Mucosa of descending colon (tissue), 3 donors: Measurements from ENCODE around the gene XRN1. TPM values are rescaled to one million over a fixed set of nuclear protein-coding genes. Genes with fewer than 3 reads are reported as not detected.

ENCODE experiments used
- ATAC-seq: fragments of 200-7000 bp; cut with Tn5 transposase; one replicate; pipeline ENCODE4 v1.9.1; 2020; ENCODE audit warnings: mild to moderate bottlenecking, moderate library complexity
- DNase-seq, 3 donors: peaks; one replicate each; pipeline ENCODE4 v3.0.0-alpha.2; 2020
- H3K36me3 ChIP-seq: fragments of 200-600 bp; one replicate; pipeline ENCODE4 v1.8.0; 2021; ENCODE audit warnings: low read depth, mild to moderate bottlenecking
- H3K4me1 ChIP-seq: fragments of 200-600 bp; one replicate; pipeline ENCODE4 v1.8.0; 2021; ENCODE audit warnings: low read depth, mild to moderate bottlenecking
- H3K4me3 ChIP-seq: fragments of 200-600 bp; one replicate; pipeline ENCODE4 v1.8.0; 2021; ENCODE audit warnings: mild to moderate bottlenecking
- H3K9me3 ChIP-seq: fragments of 200-600 bp; one replicate; pipeline ENCODE4 v1.8.0; 2021; ENCODE audit warnings: mild to moderate bottlenecking
- intact Hi-C, 2 donors: fragments of 100-400 bp; cut with DNase I in 1 of 2; cut with micrococcal nuclease in 1 of 2; formaldehyde crosslinking; loops; one replicate each; pipeline versions ENCODE4 v1.11.0 to v1.11.1; 2022; cut with DNase I, micrococcal nuclease
- total RNA-seq, 3 donors: library from RNA; stranded (reverse); fragmentation: NEBNext Ultra II Directional in 2 of 3; extraction: Animal tissue kit (Norgen Biotek cat#: 25700) in 2 of 3; gene quantifications; one replicate each; pipeline versions ENCODE4 v1.2.1 to v1.2.4, GENCODE V29; 2021 to 2023
- TF ChIP-seq, protein P1 (sequence below): fragments of 200-600 bp; IDR thresholded peaks from one replicate; pipeline ENCODE4 v1.8.0; 2022; ENCODE audit warnings: antibody characterized with exemption, mild to moderate bottlenecking
- donor health status: DM: no; HTN: no; CAD: no; lungs with moderate emphysema.
- donor health status: DM: no; HTN: no; CAD: no.
- donor health status: DM: no; HTN: yes; CAD: no.

Gene XRN1
- total RNA-seq, 3 donors from 2014 or later: 57.3 to 60.7 (median 59.4) TPM

DNA sequence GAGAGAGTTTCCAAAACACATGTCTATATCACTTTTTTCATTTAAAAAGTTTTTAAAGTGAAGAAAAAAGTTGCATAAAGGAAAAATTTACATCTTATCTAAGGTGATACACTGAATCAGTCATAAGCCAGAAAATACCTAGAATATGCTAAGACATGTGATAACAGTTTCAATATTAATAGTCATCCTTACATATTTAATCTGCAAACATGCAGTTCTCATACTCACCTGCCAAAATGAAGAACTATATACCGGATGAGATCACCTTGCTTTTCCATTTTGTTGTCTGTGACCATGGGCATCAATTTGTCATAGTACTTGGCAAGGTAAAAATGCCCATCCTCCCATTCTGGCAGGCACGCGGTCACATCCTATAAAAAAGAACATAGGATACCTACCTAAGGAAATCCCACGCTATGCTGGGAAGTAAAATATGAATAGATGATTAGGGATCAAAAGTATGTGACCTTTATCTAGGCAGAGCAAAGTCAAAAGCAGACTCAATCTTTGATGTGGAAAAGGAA lies 37.1 kb upstream of the XRN1 start:
- TF ChIP-seq, protein P1, sequence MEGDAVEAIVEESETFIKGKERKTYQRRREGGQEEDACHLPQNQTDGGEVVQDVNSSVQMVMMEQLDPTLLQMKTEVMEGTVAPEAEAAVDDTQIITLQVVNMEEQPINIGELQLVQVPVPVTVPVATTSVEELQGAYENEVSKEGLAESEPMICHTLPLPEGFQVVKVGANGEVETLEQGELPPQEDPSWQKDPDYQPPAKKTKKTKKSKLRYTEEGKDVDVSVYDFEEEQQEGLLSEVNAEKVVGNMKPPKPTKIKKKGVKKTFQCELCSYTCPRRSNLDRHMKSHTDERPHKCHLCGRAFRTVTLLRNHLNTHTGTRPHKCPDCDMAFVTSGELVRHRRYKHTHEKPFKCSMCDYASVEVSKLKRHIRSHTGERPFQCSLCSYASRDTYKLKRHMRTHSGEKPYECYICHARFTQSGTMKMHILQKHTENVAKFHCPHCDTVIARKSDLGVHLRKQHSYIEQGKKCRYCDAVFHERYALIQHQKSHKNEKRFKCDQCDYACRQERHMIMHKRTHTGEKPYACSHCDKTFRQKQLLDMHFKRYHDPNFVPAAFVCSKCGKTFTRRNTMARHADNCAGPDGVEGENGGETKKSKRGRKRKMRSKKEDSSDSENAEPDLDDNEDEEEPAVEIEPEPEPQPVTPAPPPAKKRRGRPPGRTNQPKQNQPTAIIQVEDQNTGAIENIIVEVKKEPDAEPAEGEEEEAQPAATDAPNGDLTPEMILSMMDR: no peak
- intact Hi-C loops: no loop called here
- H3K36me3 ChIP-seq: no peaks in the 10 kb centered on the region

GRCh38 chr3:142481196-142481595 lies 33.4 kb upstream of the XRN1 start:
- TF ChIP-seq, protein P1: no peak
- H3K36me3 ChIP-seq: no peaks in the 10 kb centered on the region
- DNase-seq: no peak
- H3K9me3 ChIP-seq: peaks cover 31% of the 10 kb centered on the region
- no peaks in the 10 kb centered on the region for H3K4me1 ChIP-seq
- intact Hi-C loops: no loop called here
- no peak for ATAC-seq
- no peak overlapping the region for H3K4me3 ChIP-seq

More for the DNA sequence above, 37.1 kb upstream of the XRN1 start:
- Histone ChIP-seq H3K4me1 (no peaks in the 10 kb centered on the region), H3K9me3 (peaks cover 25% of the 10 kb centered on the region), H3K4me3 (no peak overlapping the region)
- ATAC-seq: no peak
- DNase-seq: no peak

DNA sequence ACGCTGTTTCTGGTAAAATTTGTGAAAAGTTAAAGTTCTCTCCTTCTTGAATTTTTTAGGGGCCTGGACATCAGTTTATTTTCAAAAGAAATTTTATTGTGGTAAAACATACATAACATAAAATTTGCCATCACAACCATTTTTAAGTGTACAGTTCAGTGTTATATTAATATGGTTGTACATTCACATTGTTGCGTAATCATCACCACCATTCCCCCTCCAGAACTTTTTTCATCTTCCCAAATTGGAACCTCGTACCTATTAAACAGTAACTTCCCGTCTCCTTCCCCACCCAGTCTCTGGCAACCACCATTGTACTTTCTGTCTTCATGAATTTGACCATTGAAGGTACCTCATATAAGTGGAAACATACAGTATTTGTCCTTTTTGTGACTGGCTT lies 23.0 kb upstream of the XRN1 start:
- TF ChIP-seq, protein P1: no peak
- Histone ChIP-seq H3K36me3 (no peaks in the 10 kb centered on the region), H3K4me3 (no peak overlapping the region), H3K9me3 (peaks cover 8% of the 10 kb centered on the region), H3K4me1 (no peaks in the 10 kb centered on the region)
- no peak for ATAC-seq
- DNase-seq: no peak
- intact Hi-C loops: no loop called here

GRCh38 chr3:142468456-142468855 lies 20.6 kb upstream of the XRN1 start:
- Histone ChIP-seq H3K36me3 (no peaks in the 10 kb centered on the region), H3K9me3 (peaks cover 2% of the 10 kb centered on the region), H3K4me1 (no peaks in the 10 kb centered on the region), H3K4me3 (no peak overlapping the region)
- intact Hi-C loops: no loop called here
- ATAC-seq: no peak
- TF ChIP-seq, protein P1: no peak
- no peak for DNase-seq

DNA sequence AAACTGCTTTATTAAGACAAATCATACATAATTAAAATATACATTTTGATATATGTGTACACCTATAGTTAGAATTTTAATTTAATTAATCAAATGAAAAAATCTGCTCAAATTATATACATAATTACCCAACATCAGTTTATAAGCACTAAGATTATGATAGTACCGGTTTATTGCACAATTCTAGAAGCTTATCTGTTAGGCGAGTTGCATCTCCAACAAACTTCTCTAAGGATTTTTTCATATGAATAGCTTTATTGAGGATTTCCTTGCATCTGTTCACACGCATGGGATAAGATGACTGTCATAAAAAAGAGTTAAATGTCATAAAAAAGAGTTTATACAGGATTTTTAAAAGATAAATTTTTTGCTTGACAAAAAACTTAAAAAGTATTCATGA lies 19.9 kb upstream of the XRN1 start:
- ATAC-seq (no peak), DNase-seq (no peak)
- TF ChIP-seq, protein P1: no peak
- H3K4me1 ChIP-seq: no peaks in the 10 kb centered on the region
- H3K9me3 ChIP-seq: no peaks in the 10 kb centered on the region
- no peaks in the 10 kb centered on the region for H3K36me3 ChIP-seq
- intact Hi-C loops: no loop called here
- no peak overlapping the region for H3K4me3 ChIP-seq

DNA sequence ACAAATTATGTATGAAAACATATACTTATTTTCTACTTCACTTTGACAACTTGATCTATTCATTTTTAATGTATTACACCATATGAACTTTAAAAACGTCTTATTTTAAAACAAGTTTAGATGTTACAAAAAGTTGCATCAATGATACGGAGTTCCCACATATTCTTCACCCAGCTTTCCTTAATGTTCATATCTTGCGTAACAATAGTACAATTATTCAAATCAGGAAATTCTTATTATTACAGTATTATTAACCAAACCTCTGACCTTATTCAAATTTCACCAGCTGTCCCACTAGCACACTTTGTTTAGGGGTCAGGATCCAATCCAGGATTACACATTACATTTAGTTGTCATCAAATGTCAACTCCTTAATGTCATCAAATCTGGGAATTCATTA lies 12.9 kb upstream of the XRN1 start:
- no peaks in the 10 kb centered on the region for H3K4me1 ChIP-seq
- TF ChIP-seq, protein P1: no peak
- H3K36me3 ChIP-seq: no peaks in the 10 kb centered on the region
- no peaks in the 10 kb centered on the region for H3K9me3 ChIP-seq
- ATAC-seq (no peak), DNase-seq (no peak)
- no peak overlapping the region for H3K4me3 ChIP-seq
- intact Hi-C loops: no loop called here
